ENCODE results near the gene PLA2G4E.

The PLA2G4E gene

DNA sequence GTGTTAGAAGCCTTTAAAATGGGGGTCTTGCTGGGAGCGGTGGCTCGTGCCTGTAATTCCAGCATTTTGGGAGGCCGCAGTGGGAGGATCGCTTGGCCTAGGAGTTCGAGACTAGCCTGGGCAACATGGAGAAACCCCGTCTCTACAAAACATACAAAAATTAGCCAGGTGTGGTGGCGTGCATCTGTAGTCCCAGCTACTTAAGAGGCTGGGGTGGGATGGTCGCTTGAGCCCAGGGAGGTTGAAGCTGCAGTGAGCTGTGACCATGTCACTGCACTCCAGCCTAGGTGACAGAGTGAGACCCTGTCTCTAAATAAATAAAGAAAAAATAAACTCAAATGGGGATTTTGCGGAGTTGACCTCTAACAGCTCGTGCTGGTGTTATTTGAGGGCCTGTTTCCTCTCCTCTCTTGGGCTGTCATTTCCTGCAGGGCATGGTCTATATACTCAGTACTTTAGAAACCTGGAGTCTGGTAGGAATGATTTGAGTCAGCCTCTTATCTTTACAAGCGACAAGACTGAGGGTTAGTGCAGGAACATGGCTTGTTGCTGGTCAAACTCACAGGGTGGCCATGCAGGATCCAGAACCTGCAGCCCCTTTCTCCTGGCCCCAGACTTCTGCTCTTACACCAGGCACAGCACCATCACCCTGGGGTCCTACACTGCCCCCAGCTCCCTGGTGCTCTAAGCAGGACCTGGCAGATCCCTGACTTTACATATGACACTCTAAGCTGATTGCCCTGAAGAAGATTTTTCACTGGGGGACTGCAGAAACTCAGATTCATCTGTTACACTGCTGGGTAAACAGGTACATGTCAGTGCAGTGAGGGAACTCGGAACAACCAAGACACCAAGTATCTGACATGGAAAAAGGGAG lies 63.6 kb downstream of the PLA2G4E start:
- no peaks in the 10 kb centered on the region for H3K9me3 ChIP-seq (ENCODE audit: control insufficient read depth in 5 of 5, low read length in 5 of 5)
- no peaks in the 10 kb centered on the region for H3K27me3 ChIP-seq (ENCODE audit: control insufficient read depth in 5 of 5, insufficient read depth in 4 of 5, low read length in 5 of 5)
- H3K27ac ChIP-seq (ENCODE audit: low read depth, low read length): peak overlapping the region; percentile 17
- H3K4me3 ChIP-seq (ENCODE audit: low read depth in 1 of 5, low read length in 5 of 5): peak overlapping the region in 2 of 5 donors; percentile 0 to 2
- H3K4me1 ChIP-seq (ENCODE audit: control insufficient read depth in 5 of 5, insufficient read depth in 5 of 5, low read length in 5 of 5): peaks cover 14 to 66% (median 45%) of the 10 kb centered on the region in 5 donors
- H3K36me3 ChIP-seq (ENCODE audit: control insufficient read depth in 5 of 5, insufficient read depth in 5 of 5, low read length in 5 of 5): peaks cover 0 to 19% (median 13%) of the 10 kb centered on the region in 5 donors
- H3K9ac ChIP-seq (ENCODE audit: low read length in 5 of 5): peak overlapping the region in 1 of 5 donors; percentile 26

GRCh38 chr15:41955807-41956525 lies 64.9 kb downstream of the PLA2G4E start:
- Histone ChIP-seq H3K9me3 (ENCODE audit: control insufficient read depth in 5 of 5, low read length in 5 of 5) (no peaks in the 10 kb centered on the region), H3K27me3 (ENCODE audit: control insufficient read depth in 5 of 5, insufficient read depth in 4 of 5, low read length in 5 of 5) (no peaks in the 10 kb centered on the region), H3K4me3 (ENCODE audit: low read depth in 1 of 5, low read length in 5 of 5) (peak overlapping the region; percentile 10 to 51 (median 50)), H3K4me1 (ENCODE audit: control insufficient read depth in 5 of 5, insufficient read depth in 5 of 5, low read length in 5 of 5) (peaks cover 18 to 69% (median 53%) of the 10 kb centered on the region in 5 donors), H3K9ac (ENCODE audit: low read length in 5 of 5) (peak overlapping the region in 3 of 5 donors; percentile 39 to 72 (median 41)), H3K36me3 (ENCODE audit: control insufficient read depth in 5 of 5, insufficient read depth in 5 of 5, low read length in 5 of 5) (peaks cover 0 to 19% (median 18%) of the 10 kb centered on the region in 5 donors), H3K27ac (ENCODE audit: low read depth, low read length) (peak overlapping the region; percentile 54)

DNA sequence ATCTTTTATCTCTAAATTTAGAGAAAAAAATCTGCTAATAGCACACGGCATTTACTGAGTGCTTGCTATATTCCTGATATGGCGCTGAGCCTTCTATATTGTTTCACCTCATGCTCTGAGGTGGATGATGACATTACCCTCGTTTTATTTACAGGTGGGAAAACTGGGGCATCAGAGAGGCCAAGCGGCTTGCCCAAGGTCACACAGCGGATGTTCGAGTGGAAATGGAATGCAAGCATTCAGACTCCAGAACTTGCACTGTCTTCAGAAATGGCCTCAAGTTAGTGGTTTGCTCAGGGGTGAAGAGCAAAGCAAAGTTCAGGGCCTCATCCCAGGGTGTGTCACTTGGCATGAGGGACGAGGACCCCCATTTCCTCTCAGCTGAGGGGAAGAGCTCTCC lies 65.7 kb downstream of the PLA2G4E start:
- peaks cover 0 to 22% (median 18%) of the 10 kb centered on the region in 5 donors for H3K36me3 ChIP-seq (ENCODE audit: control insufficient read depth in 5 of 5, insufficient read depth in 5 of 5, low read length in 5 of 5)

GRCh38 chr15:41954036-41954435 lies 66.8 kb downstream of the PLA2G4E start:
- Histone ChIP-seq H3K9me3 (ENCODE audit: control insufficient read depth in 5 of 5, low read length in 5 of 5) (no peaks in the 10 kb centered on the region), H3K27me3 (ENCODE audit: control insufficient read depth in 5 of 5, insufficient read depth in 4 of 5, low read length in 5 of 5) (no peaks in the 10 kb centered on the region), H3K4me1 (ENCODE audit: control insufficient read depth in 5 of 5, insufficient read depth in 5 of 5, low read length in 5 of 5) (peaks cover 33 to 80% (median 68%) of the 10 kb centered on the region in 5 donors), H3K9ac (ENCODE audit: low read length in 5 of 5) (no peak overlapping the region), H3K4me3 (ENCODE audit: low read depth in 1 of 5, low read length in 5 of 5) (no peak overlapping the region), H3K36me3 (ENCODE audit: control insufficient read depth in 5 of 5, insufficient read depth in 5 of 5, low read length in 5 of 5) (peaks cover 0 to 22% (median 18%) of the 10 kb centered on the region in 5 donors), H3K27ac (ENCODE audit: low read depth, low read length) (no peak overlapping the region)

More for the DNA sequence above, 65.7 kb downstream of the PLA2G4E start:
- no peaks in the 10 kb centered on the region for H3K9me3 ChIP-seq (ENCODE audit: control insufficient read depth in 5 of 5, low read length in 5 of 5)
- peaks cover 27 to 74% (median 61%) of the 10 kb centered on the region in 5 donors for H3K4me1 ChIP-seq (ENCODE audit: control insufficient read depth in 5 of 5, insufficient read depth in 5 of 5, low read length in 5 of 5)
- H3K4me3 ChIP-seq (ENCODE audit: low read depth in 1 of 5, low read length in 5 of 5): no peak overlapping the region
- no peak overlapping the region for H3K9ac ChIP-seq (ENCODE audit: low read length in 5 of 5)
- no peaks in the 10 kb centered on the region for H3K27me3 ChIP-seq (ENCODE audit: control insufficient read depth in 5 of 5, insufficient read depth in 4 of 5, low read length in 5 of 5)
- peak overlapping the region; percentile 21 for H3K27ac ChIP-seq (ENCODE audit: low read depth, low read length)

DNA sequence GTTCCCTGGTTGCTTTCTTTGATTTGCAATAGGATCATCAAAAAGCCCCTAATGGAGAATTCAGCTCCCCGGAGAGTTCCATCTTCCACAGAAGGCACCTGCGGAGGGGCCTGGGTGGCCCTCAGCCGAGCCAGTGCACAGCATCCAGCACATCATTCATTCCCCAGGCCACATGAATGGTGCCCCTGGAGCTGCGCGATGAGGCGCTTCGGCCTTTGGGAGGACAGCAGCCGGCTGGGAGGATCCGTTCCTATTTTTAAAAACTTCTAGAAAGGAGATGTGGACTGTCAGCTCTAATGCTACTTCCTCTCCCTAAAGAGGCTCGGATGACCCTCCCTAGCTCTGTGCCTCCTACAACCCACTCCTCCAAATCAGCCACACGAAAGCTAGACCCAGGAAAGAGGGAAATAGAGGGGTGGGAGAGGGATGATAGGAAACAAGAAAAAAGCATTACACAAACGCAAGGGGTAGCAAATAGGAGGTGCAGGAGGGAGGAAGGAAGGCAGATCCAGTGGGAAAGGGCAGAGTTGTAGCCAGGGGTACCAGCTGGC lies 68.8 kb downstream of the PLA2G4E start:
- Histone ChIP-seq H3K27ac (ENCODE audit: low read depth, low read length) (peak overlapping the region; percentile 95), H3K4me3 (ENCODE audit: low read depth in 1 of 5, low read length in 5 of 5) (no peak overlapping the region), H3K27me3 (ENCODE audit: control insufficient read depth in 5 of 5, insufficient read depth in 4 of 5, low read length in 5 of 5) (no peaks in the 10 kb centered on the region), H3K4me1 (ENCODE audit: control insufficient read depth in 5 of 5, insufficient read depth in 5 of 5, low read length in 5 of 5) (peaks cover 28 to 83% (median 70%) of the 10 kb centered on the region in 5 donors), H3K9me3 (ENCODE audit: control insufficient read depth in 5 of 5, low read length in 5 of 5) (no peaks in the 10 kb centered on the region), H3K9ac (ENCODE audit: low read length in 5 of 5) (no peak overlapping the region), H3K36me3 (ENCODE audit: control insufficient read depth in 5 of 5, insufficient read depth in 5 of 5, low read length in 5 of 5) (peaks cover 0 to 22% (median 16%) of the 10 kb centered on the region in 5 donors)

DNA sequence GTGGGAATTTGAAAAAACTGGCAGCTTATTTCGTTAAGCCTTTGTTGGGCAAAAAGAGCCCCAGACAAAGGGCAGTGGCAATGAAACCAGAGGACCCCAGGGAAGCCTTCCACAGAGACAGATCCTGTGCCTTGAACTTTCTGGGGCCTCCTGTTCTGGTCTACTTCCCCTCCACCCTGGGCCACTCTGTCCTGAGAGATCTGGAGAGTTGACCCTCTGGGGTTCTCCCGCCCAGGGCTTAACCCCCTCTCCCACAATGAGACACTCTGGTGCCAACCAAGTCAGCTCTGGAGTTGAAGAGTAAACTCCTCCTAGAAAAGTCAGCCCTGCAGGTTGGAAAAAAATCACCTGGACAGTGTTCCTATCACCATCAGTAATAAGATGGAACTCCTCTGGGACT lies 69.3 kb downstream of the PLA2G4E start:
- Histone ChIP-seq H3K36me3 (ENCODE audit: control insufficient read depth in 5 of 5, insufficient read depth in 5 of 5, low read length in 5 of 5) (peaks cover 0 to 22% (median 17%) of the 10 kb centered on the region in 5 donors), H3K27me3 (ENCODE audit: control insufficient read depth in 5 of 5, insufficient read depth in 4 of 5, low read length in 5 of 5) (no peaks in the 10 kb centered on the region), H3K9ac (ENCODE audit: low read length in 5 of 5) (no peak overlapping the region), H3K9me3 (ENCODE audit: control insufficient read depth in 5 of 5, low read length in 5 of 5) (no peaks in the 10 kb centered on the region), H3K4me3 (ENCODE audit: low read depth in 1 of 5, low read length in 5 of 5) (no peak overlapping the region), H3K27ac (ENCODE audit: low read depth, low read length) (peak overlapping the region; percentile 95), H3K4me1 (ENCODE audit: control insufficient read depth in 5 of 5, insufficient read depth in 5 of 5, low read length in 5 of 5) (peaks cover 28 to 83% (median 68%) of the 10 kb centered on the region in 5 donors)

- no peaks in the 10 kb centered on the region for H3K27me3 ChIP-seq (ENCODE audit: control insufficient read depth in 5 of 5, insufficient read depth in 4 of 5, low read length in 5 of 5)
- no peaks in the 10 kb centered on the region for H3K9me3 ChIP-seq (ENCODE audit: control insufficient read depth in 5 of 5, low read length in 5 of 5)
- peak overlapping the region in 1 of 5 donors; percentile 17 for H3K4me3 ChIP-seq (ENCODE audit: low read depth in 1 of 5, low read length in 5 of 5)
- peaks cover 0 to 30% (median 22%) of the 10 kb centered on the region in 5 donors for H3K36me3 ChIP-seq (ENCODE audit: control insufficient read depth in 5 of 5, insufficient read depth in 5 of 5, low read length in 5 of 5)
- peaks cover 22 to 81% (median 58%) of the 10 kb centered on the region in 5 donors for H3K4me1 ChIP-seq (ENCODE audit: control insufficient read depth in 5 of 5, insufficient read depth in 5 of 5, low read length in 5 of 5)
- peak overlapping the region in 4 of 5 donors; percentile 15 to 77 (median 40) for H3K9ac ChIP-seq (ENCODE audit: low read length in 5 of 5)
- H3K27ac ChIP-seq (ENCODE audit: low read depth, low read length): peak overlapping the region; percentile 95
Observed at GRCh38 chr15:41950489-41950888, 70.4 kb downstream of the PLA2G4E start.

DNA sequence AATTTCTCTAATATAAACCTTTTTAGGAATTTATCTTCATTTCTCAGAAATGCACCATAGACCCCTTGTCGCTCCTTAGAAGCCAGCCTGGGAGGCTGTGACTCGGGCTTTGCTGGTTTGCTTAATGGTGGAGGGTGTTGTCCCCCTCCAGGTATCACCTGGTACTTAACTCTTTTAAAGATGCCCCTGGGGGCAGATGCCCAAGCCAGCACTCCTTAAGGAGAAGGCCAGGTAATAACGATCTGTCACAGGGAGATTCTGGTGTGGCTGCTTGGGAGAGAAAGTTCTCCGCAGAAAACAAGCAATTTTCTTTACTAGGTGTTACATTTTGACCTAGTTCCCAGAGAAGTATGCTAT lies 70.7 kb downstream of the PLA2G4E start:
- no peaks in the 10 kb centered on the region for H3K9me3 ChIP-seq (ENCODE audit: control insufficient read depth in 5 of 5, low read length in 5 of 5)
- H3K27me3 ChIP-seq (ENCODE audit: control insufficient read depth in 5 of 5, insufficient read depth in 4 of 5, low read length in 5 of 5): no peaks in the 10 kb centered on the region
- H3K36me3 ChIP-seq (ENCODE audit: control insufficient read depth in 5 of 5, insufficient read depth in 5 of 5, low read length in 5 of 5): peaks cover 0 to 33% (median 23%) of the 10 kb centered on the region in 5 donors
- H3K4me1 ChIP-seq (ENCODE audit: control insufficient read depth in 5 of 5, insufficient read depth in 5 of 5, low read length in 5 of 5): peaks cover 22 to 81% (median 54%) of the 10 kb centered on the region in 5 donors
- H3K9ac ChIP-seq (ENCODE audit: low read length in 5 of 5): peak overlapping the region; percentile 15 to 77 (median 39)
- H3K4me3 ChIP-seq (ENCODE audit: low read depth in 1 of 5, low read length in 5 of 5): peak overlapping the region in 1 of 5 donors; percentile 17
- peak overlapping the region; percentile 95 for H3K27ac ChIP-seq (ENCODE audit: low read depth, low read length)

GRCh38 chr15:41949401-41950126 lies 71.3 kb downstream of the PLA2G4E start:
- peaks cover 28 to 86% (median 58%) of the 10 kb centered on the region in 5 donors for H3K4me1 ChIP-seq (ENCODE audit: control insufficient read depth in 5 of 5, insufficient read depth in 5 of 5, low read length in 5 of 5)
- peak overlapping the region in 4 of 5 donors; percentile 15 to 77 (median 38) for H3K9ac ChIP-seq (ENCODE audit: low read length in 5 of 5)
- no peaks in the 10 kb centered on the region for H3K27me3 ChIP-seq (ENCODE audit: control insufficient read depth in 5 of 5, insufficient read depth in 4 of 5, low read length in 5 of 5)
- no peak overlapping the region for H3K4me3 ChIP-seq (ENCODE audit: low read depth in 1 of 5, low read length in 5 of 5)
- peaks cover 0 to 34% (median 23%) of the 10 kb centered on the region in 5 donors for H3K36me3 ChIP-seq (ENCODE audit: control insufficient read depth in 5 of 5, insufficient read depth in 5 of 5, low read length in 5 of 5)
- no peaks in the 10 kb centered on the region for H3K9me3 ChIP-seq (ENCODE audit: control insufficient read depth in 5 of 5, low read length in 5 of 5)
- H3K27ac ChIP-seq (ENCODE audit: low read depth, low read length): peak overlapping the region; percentile 95

Measured in subcutaneous abdominal adipose tissue (tissue), 5 donors.